Heart right ventricle (tissue), 16 donors: ENCODE data around the gene FLNC. TPM values are rescaled to one million over a fixed set of nuclear protein-coding genes. Genes with fewer than 3 reads are reported as not detected.

ENCODE experiments used
- ATAC-seq, 8 donors: fragments of 200-7000 bp; cut with Tn5 transposase; one replicate each; pipeline ENCODE4 v1.9.1; 2020; ENCODE audit warnings: mild to moderate bottlenecking in 8 of 8, moderate library complexity in 8 of 8, moderate number of reproducible peaks in 1 of 8
- DNase-seq, 2 donors: peaks; one replicate each; pipeline ENCODE4 v3.0.0-alpha.2; 2020
- H3K27ac ChIP-seq, 10 donors: fragments of 200-600 bp; sonication (generic) in 2 of 10; one replicate each; pipeline versions ENCODE4 v1.5.0 to v1.8.0; 2020 to 2022; ENCODE audit warnings: mild to moderate bottlenecking in 3 of 10
- H3K27me3 ChIP-seq, 7 donors: fragments of 200-600 bp; one replicate each; pipeline ENCODE4 v1.8.0; 2021 to 2022; ENCODE audit warnings: mild to moderate bottlenecking in 2 of 7
- H3K36me3 ChIP-seq, 9 donors: fragments of 200-600 bp; sonication (generic) in 1 of 9; one replicate each; pipeline versions ENCODE4 v1.5.0 to v1.8.0; 2020 to 2022; ENCODE audit warnings: mild to moderate bottlenecking in 2 of 9
- H3K4me1 ChIP-seq, 9 donors: fragments of 200-600 bp; sonication (generic) in 1 of 9; one replicate each; pipeline versions ENCODE4 v1.5.0 to v1.8.0; 2020 to 2022; ENCODE audit warnings: mild to moderate bottlenecking in 4 of 9
- H3K4me3 ChIP-seq, 10 donors: fragments of 200-600 bp; sonication (generic) in 2 of 10; one replicate each; pipeline versions ENCODE4 v1.5.0 to v1.8.0; 2020 to 2022; ENCODE audit warnings: mild to moderate bottlenecking in 7 of 10, moderate library complexity in 2 of 10
- H3K9me3 ChIP-seq, 11 donors: fragments of 200-600 bp in 10 of 11; sonication (generic) in 2 of 11; one replicate each; pipeline versions ENCODE4 v1.5.0 to v1.8.0; 2013 to 2022; ENCODE audit warnings: mild to moderate bottlenecking in 2 of 11, control low read depth in 1 of 11, moderate library complexity in 1 of 11
- CTCF ChIP-seq, 9 donors: fragments of 200-600 bp; sonication (generic) in 2 of 9; IDR thresholded peaks; one replicate each; pipeline versions ENCODE4 v1.5.0 to v1.8.0; 2021 to 2022; ENCODE audit warnings: antibody characterized with exemption in 9 of 9, mild to moderate bottlenecking in 5 of 9, moderate library complexity in 1 of 9
- WGBS, 2 donors: extraction: QIAGEN DNeasy Blood & Tissue Kit; methylation state at CpG; one replicate each; pipeline ENCODE4 v1.1.7; 2013; ENCODE audit warnings: inconsistent platforms in 1 of 2; 5-methylcytosine and 5-hydroxymethylcytosine counted together
- intact Hi-C, 10 donors: fragments of 100-400 bp; cut with DNase I; formaldehyde crosslinking; loops; one replicate each; pipeline versions ENCODE4 v1.11.1 to v1.14.2; 2022
- long read RNA-seq, 3 donors: library from polyadenylated mRNA; unstranded; transcript quantifications; one replicate each; pipeline ENCODE4 v2.0.0, GENCODE V29; 2020 to 2021
- polyA plus RNA-seq, 2 donors: library from polyadenylated mRNA; stranded (reverse); fragments of 200-250 nt; gene quantifications; one replicate each; pipeline ENCODE4 v1.2.3, GENCODE V29; 2013
- total RNA-seq, 10 donors: library from RNA; stranded (reverse); fragmentation: NEBNext Ultra II Directional in 3 of 10; extraction: Animal tissue kit (Norgen Biotek cat#: 25700) in 3 of 10; gene quantifications; one replicate each; pipeline versions ENCODE4 v1.2.1 to v1.2.4, GENCODE V29; 2021 to 2023
- donor health status: Arrhythmogenic right ventricular cardiomyopathy.
- donor health status: ischemic (EF 13 %, LVEDD 7.1; RV severe dilation, severe dysfunction).
- donor health status: healthy with polysubstance abuse.
- donor health status: DM: no; HTN: yes; CAD: no.
- donor health status: DM: no; HTN: no; CAD: no.
- donor health status: ischemic (EF 25% LVEDD 6.9; RV normal size, moderate dysfunction).
- donor health status: ischemic (EF 25% LVEDD 5.7; RV mildly dilated, moderate dysfunction).
- donor health status: healthy.
- donor health status: DM: yes; HTN: yes; CAD: no.
- donor health status: Ischemic cardiomyopathy.
- donor health status: ischemic (EF 35%, LVEDD 5.7; RV mildly dilated, moderate dysfunction).
- donor health status: nonischemic (EF 11% LVEDD 7.7; RV severe dilation, severe dysfunction).
- donor health status: DM: yes; HTN: yes; CAD: no.
- donor health status: PGD.
- donor health status: ischemic (EF 29% LVEDD 5.4; RV normal size, mild dysfunction).
- donor health status: nonischemic (EF 23%, LVEDD 6.1; RV moderate dilation, normal function).

Gene FLNC
- 1,000 to 10,000 TPM in 6 of 10 donors, 100 to 1,000 TPM in 4; 364 to 2,445 (median 1,303) TPM for total RNA-seq
- polyA plus RNA-seq, result 1,000 to 10,000 TPM in 1 of 2 donors, 100 to 1,000 TPM in 1; 223 to 1,054 TPM
- long read RNA-seq, donor 1, full-length matches to known transcripts, result 2 of 998 reads
- long read RNA-seq, donor 1, partial matches to known transcripts, result 965 of 998 reads
- long read RNA-seq, donor 1, other reads (novel, unspliced or antisense), result 31 of 998 reads
- long read RNA-seq, donor 2, full-length matches to known transcripts, result 7 of 1,562 reads
- long read RNA-seq, donor 2, partial matches to known transcripts, result 1,451 of 1,562 reads
- long read RNA-seq, donor 2, other reads (novel, unspliced or antisense), result 104 of 1,562 reads
- long read RNA-seq, donor 3, full-length matches to known transcripts, result 4 of 1,001 reads
- long read RNA-seq, donor 3, partial matches to known transcripts, result 965 of 1,001 reads
- long read RNA-seq, donor 3, other reads (novel, unspliced or antisense), result 32 of 1,001 reads

- Histone ChIP-seq H3K36me3 (peaks cover 0 to 22% (median 0%) of the 10 kb centered on the region in 9 donors), H3K4me1 (peaks cover 20 to 79% (median 50%) of the 10 kb centered on the region in 9 donors), H3K27me3 (peaks cover 0 to 46% (median 0%) of the 10 kb centered on the region in 7 donors), H3K4me3 (peak within 1 kb of the TSS; percentile 55 to 92 (median 72)), H3K9me3 (no peaks in the 10 kb centered on the region), H3K27ac (peak within 1 kb of the TSS; percentile 86 to 99 (median 94))
- no peak for TF ChIP-seq CTCF (IDR thresholded peaks at IDR 0.05)
- 2 to 3% methylated on average over 81 to 109 of the region's 109 CpGs for WGBS, 2 donors
- ATAC-seq (peak; percentile 0 to 25 (median 8)), DNase-seq (peak; percentile 63 to 70)
- intact Hi-C loops, result loop anchor here in 2 of 10 donors (2.0 to 5.0 kb wide), 3 partner anchors 32 to 92 kb away; partner anchors contain the start of genes ATP6V1F (in 1 of the 2) and CALU (in 1 of the 2)
These were observed at the start of gene FLNC for GRCh38 chr7:128830231-128831177. Gene FLNC (plus strand): TSS chr7:128830406. CDS start chr7:128830638, 232 bp downstream.

- intact Hi-C loops, result no loop called here
- Histone ChIP-seq H3K4me3 (no peak overlapping the region), H3K9me3 (peaks cover 0 to 21% (median 0%) of the 10 kb centered on the region in 11 donors), H3K4me1 (peaks cover 0 to 19% (median 4%) of the 10 kb centered on the region in 9 donors), H3K27ac (peak overlapping the region in 3 of 10 donors; percentile 51 to 65 (median 55)), H3K27me3 (no peaks in the 10 kb centered on the region), H3K36me3 (no peaks in the 10 kb centered on the region)
- ATAC-seq, result peak in 6 of 8 donors; percentile 25 to 47 (median 39)
- no peak for DNase-seq
- TF ChIP-seq CTCF (IDR thresholded peaks at IDR 0.05), result no peak
- 51 to 58% methylated on average over 5 of the region's 5 CpGs for WGBS, 2 donors
These were observed 49.1 kb upstream of the FLNC start for GRCh38 chr7:128781126-128781525.

- Histone ChIP-seq H3K9me3 (peaks cover 0 to 20% (median 0%) of the 10 kb centered on the region in 11 donors), H3K36me3 (no peaks in the 10 kb centered on the region), H3K27me3 (no peaks in the 10 kb centered on the region), H3K4me3 (no peak overlapping the region), H3K27ac (peak overlapping the region in 2 of 10 donors; percentile 55 to 65), H3K4me1 (peaks cover 0 to 19% (median 4%) of the 10 kb centered on the region in 9 donors)
- intact Hi-C loops, result no loop called here
- no peak for DNase-seq
- ATAC-seq, result no peak
- TF ChIP-seq CTCF (IDR thresholded peaks at IDR 0.05), result no peak
- 65 to 74% methylated on average over 3 of the region's 3 CpGs for WGBS, 2 donors
These were observed 48.4 kb upstream of the FLNC start for GRCh38 chr7:128781851-128782250.
